Fibroblast of peridontal ligament (primary cell): Measurements from ENCODE around the gene ZNF446.
"Not testable (repeated sequence)": the region's sequence is repeated elsewhere in the genome, so short reads cannot be mapped to it uniquely, and the experiment has no call there.

ENCODE experiments used
- DNase-seq: peaks from one replicate; pipeline ENCODE4 v3.0.0-alpha.2; 2010; ENCODE audit errors: extremely low read depth

The ZNF446 gene

DNA sequence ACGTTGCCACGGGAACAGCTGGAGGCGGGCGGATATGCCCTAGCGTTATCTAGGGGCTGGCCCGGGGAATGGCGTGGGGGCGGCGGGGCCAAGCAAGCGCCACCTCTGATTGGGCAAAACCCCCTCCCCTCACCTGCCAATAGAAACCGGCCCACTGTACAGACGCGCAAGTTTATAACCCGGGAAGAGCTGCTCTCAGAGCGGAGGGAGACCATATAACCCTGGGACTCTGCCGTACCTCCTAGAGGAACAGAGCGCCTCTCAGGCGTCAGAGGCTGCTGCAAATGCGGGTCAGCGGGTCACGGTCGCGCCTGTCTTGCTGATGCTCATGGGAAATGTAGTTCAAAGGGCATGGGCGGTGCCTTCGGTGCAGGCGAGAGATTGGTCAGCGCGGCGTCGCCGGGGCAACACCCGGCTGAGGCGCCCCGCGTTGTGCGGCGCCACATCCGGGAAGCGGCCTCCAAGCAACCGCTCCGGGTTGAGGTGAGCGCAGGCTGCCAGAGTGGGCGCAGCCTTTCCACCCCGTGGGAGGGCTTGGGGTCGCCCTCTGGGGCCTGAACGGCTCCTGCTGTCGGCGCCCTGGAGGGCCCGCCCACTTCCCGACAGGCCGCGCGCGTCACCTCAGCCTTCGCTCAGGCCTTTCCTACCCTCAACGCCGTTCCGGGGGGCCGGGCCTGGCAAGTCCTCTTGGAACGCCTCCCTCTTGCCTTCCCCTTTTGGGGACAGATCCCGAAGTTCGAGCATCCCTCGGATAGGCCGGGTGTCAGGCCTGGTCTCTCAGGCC, at the start of gene ZNF446:
ZNF446 (plus strand) TSS at position 639 of the 784 bp plus-strand sequence. CDS start 867 bp downstream, outside the sequence.
- DNase-seq: peak; percentile 96

- DNase-seq: no peak
Measured at GRCh38 chr19:58428617-58429016, 47.5 kb upstream of the ZNF446 start.

DNA sequence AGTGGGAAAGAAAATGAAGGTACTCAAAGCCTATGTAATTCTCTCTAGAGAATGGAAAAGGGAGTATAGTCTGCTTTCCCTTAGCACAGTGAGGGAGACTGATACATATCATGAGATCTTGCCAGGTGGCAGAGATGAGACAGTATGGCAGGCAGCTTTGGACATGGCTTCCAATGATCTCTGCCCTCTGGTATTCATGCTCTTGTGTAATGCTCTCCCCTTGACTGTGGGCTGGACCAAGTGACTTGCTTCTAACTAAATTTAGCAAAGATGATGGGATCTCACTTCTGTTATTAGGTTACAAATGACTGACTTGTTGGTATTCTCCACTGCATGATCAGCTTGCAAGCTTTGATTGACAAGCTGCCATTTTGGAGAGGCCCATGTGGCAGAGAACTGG, 46.4 kb upstream of the ZNF446 start:
- no peak for DNase-seq

- peak; percentile 15 for DNase-seq
Measured at GRCh38 chr19:58434217-58434616, 41.9 kb upstream of the ZNF446 start.

DNA sequence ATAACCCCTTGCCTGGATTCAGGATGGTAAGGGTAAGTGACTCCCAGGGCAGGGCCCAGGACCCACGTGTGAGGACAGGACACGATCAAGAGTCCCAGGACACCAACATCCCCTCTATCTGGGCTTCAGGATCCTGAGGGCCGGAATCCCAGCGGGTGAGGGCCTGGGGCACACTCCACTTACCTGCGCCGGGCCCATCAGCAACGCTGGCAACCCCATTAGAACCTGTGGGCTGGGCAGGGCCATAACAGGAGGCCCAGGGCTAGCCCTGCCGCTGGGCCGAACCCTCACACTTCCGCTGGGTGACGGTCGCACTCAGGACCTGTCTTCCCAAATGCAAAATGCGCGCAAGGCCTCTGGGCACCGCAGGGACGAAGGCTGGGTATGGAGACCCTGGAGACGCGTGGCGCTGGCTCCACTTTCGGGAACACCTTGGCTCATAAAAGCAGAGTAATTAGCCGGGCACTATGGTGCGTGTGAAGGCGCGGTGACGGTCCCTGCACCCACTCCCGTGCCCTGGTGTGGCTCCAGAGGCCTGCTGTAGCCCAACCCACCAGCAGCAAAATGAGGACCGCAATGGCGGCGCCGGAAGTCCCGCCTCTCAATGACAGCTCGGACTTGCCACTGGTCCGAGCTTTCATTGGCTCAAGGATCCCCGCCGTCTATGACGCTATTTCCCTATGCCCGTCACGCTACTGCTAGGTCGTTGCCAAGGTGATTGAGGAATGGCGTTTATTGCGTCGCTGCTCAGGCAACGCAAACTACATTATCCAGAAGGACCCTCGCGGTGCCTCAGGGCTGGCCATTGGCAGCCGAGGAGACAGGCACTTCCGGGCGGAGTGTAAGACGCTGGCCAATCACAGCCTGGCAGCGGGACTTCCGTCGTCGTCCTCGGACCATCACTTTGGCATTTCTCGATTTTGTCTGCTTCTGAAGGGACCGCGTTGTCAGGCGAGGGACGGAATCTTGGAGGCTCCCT, 36.3 kb upstream of the ZNF446 start, which contains the start of gene ZNF132:
ZNF132 (minus strand) TSS at position 578 of the 979 bp plus-strand sequence; CDS start at position 246, 332 bp downstream.
- DNase-seq: peak; percentile 100

DNA sequence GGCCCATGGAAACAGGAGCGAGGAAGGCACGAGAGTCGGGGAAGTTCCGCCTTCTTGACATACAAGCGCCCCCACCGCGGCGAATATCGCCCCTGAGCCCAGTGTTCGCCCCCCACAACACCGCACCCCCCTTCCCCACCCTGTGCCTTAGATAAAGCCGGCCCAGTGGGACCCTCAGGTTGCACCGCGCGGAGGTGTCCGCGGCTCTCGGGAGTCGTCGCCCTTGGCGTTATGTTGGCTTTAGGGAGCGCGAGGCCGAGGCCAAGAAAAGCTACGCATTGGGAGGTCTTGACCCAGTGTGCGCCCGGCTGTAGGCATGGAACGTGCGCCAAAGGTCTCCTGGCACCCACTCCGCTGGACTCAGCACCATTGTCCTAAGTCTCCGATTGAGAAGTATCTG, 35.6 kb upstream of the ZNF446 start:
- no peak for DNase-seq

- not testable (repeated sequence) for DNase-seq
Measured at GRCh38 chr19:58442986-58443385, 33.2 kb upstream of the ZNF446 start.

DNA sequence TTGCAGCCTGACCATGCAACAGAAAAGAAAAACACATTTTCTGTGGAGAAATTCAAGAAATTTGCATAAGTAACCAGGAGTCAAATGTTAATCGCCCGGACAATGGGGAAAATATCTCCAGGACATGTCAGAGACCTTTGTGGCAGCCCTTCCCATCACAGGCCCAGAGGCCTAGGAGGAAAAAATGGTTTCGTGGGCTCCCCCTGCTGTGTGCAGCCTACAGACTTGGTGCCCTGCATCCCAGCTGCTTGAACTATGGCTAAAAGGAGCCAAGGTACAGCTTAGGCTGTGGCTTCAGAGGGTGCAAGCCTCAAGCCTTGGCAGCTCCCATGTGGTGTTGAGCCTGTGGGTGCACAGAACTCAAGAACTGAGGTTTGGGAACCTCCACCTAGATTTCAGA, 27.3 kb upstream of the ZNF446 start:
- not testable (repeated sequence) for DNase-seq

GRCh38 chr19:58449980-58450379, 26.2 kb upstream of the ZNF446 start:
- DNase-seq: not testable (repeated sequence)

GRCh38 chr19:58450856-58451357, 25.2 kb upstream of the ZNF446 start:
- no peak for DNase-seq

DNA sequence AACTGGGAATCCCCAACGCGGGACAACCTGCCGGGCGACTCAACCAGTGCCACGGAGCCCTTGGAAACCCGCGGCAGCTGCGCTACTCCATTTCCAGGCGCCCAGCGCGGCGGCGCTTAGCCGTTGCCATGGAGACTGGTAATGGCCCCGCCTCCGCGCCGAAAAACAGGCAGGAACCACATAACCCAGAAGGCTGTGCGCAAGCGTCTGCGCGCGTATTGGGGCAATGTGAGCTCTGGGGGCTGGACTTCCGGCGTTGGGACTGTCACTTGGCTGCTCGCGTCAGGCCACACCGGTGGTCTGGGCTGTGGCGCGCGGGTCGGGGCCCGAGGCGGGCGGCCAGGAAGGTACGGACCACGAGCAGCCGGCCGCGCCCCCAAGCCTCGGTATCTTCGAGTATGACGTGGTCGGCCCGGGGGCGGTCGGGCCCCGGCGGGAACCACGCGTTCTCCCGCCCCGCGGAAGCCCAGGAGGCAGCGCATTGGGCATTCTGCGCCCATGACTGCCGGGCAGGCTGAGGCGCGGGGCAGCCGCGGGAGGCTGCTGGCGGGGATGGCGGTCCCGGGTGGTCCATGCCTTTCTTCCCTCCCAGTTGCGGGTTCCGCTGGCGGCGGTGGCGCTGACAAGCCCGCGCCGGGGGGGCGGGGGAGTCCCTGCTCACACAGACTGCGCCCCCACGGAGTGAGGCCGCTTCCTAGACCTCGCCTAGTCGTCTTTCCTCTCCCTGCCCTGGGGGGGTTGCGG, 24.6 kb upstream of the ZNF446 start, which contains the start of gene ZNF324B:
ZNF324B (plus strand) TSS at position 265 of the 744 bp plus-strand sequence. CDS start 2,080 bp downstream, outside the sequence.
- peak; percentile 91 for DNase-seq

GRCh38 chr19:58453743-58454142, 22.4 kb upstream of the ZNF446 start:
- no peak for DNase-seq

DNA sequence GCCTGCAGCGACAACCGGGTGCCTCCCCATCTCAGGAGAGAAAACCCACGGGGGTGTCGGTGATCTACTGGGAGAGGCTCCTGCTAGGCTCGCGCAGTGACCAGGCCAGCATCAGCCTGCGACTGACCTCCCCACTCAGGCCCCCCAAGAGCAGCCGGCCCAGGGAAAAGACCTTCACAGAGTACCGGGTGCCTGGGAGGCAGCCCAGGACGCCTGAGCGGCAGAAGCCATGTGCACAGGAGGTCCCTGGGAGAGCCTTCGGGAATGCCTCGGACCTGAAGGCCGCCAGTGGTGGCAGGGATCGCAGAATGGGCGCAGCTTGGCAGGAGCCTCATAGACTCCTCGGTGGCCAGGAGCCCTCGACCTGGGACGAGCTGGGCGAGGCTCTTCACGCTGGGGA, 20.8 kb upstream of the ZNF446 start:
- no peak for DNase-seq

GRCh38 chr19:58456111-58456510, 20.0 kb upstream of the ZNF446 start:
- no peak for DNase-seq

DNA sequence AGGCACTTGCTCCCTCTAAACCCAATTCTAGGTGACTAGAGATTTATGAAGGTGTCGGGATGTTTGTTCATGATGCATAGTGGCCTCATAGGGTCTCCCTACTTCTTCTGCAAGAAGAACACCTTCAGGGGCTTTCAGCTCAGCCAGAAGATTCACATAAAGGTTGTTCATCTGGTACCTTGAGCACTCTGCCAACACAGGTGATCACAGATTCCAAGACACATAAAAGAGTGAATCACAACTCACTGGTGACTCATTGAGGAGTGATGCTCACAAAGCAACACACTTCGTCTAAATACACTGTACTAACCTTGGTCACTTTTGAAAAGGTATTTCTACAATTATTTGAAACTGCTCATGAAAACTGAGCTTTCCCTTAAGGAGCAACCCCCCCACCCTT, 16.1 kb upstream of the ZNF446 start:
- DNase-seq: no peak

- DNase-seq: no peak
Measured at GRCh38 chr19:58466089-58466759, 9.9 kb upstream of the ZNF446 start.

GRCh38 chr19:58466760-58467589, 9.2 kb upstream of the ZNF446 start, which contains the start of gene ZNF324:
Gene ZNF324, plus strand, starts transcription at chr19:58467080. Its CDS starts 2,106 bp downstream, at chr19:58469186.
- DNase-seq: peak; percentile 91

GRCh38 chr19:58468216-58468839, 7.8 kb upstream of the ZNF446 start:
- DNase-seq: no peak
